Neuronal stem cell (in vitro differentiated cells): ENCODE data around the gene RBL2.

ENCODE experiments used
- DNase-seq: peaks from one replicate; pipeline ENCODE4 v3.0.0-alpha.2; 2013; ENCODE audit warnings: low spot score
- H2AFZ ChIP-seq: one replicate; pipeline ENCODE4 v1.6.1; 2013; ENCODE audit warnings: mild to moderate bottlenecking, low read length, inconsistent platforms
- H2AK5ac ChIP-seq: 2 replicates; pipeline ENCODE4 v1.6.1; 2013; ENCODE audit warnings: low read depth, mild to moderate bottlenecking, inconsistent platforms, low read length, moderate library complexity, mixed read lengths
- H2BK120ac ChIP-seq: 2 replicates; pipeline ENCODE4 v1.6.1; 2013; ENCODE audit warnings: low read depth, mild to moderate bottlenecking, inconsistent platforms, low read length, moderate library complexity, mixed read lengths
- H2BK12ac ChIP-seq: one replicate; pipeline ENCODE4 v1.6.1; 2013; ENCODE audit warnings: low read length, inconsistent platforms
- H2BK15ac ChIP-seq: 2 replicates; pipeline ENCODE4 v1.6.1; 2013; ENCODE audit warnings: mild to moderate bottlenecking, low read length, inconsistent platforms, mixed read lengths
- H2BK5ac ChIP-seq: one replicate; pipeline ENCODE4 v1.6.1; 2013; ENCODE audit warnings: inconsistent platforms, mild to moderate bottlenecking, low read length, moderate library complexity
- H3K14ac ChIP-seq: one replicate; pipeline ENCODE4 v1.6.1; 2013; ENCODE audit warnings: low read length, inconsistent platforms
- H3K18ac ChIP-seq: 2 replicates; pipeline ENCODE4 v1.6.1; 2013; ENCODE audit warnings: low read length, inconsistent platforms
- H3K23ac ChIP-seq: 2 replicates; pipeline ENCODE4 v1.6.1; 2013; ENCODE audit warnings: low read depth, mild to moderate bottlenecking, mixed read lengths, low read length, inconsistent platforms; ENCODE audit not compliant: poor library complexity
- H3K27ac ChIP-seq: replicated peaks from 3 replicates; pipeline ENCODE4 v1.5.1; 2013; ENCODE audit warnings: low read length, inconsistent platforms
- H3K27me3 ChIP-seq, 3 experiments: 2 replicates each; pipeline ENCODE4 v1.6.1; 2013; ENCODE audit warnings: low read length in 3 of 3, mild to moderate bottlenecking in 2 of 3, inconsistent platforms in 1 of 3, low read depth in 1 of 3, mixed read lengths in 1 of 3, moderate library complexity in 1 of 3; ENCODE audit not compliant: control insufficient read depth in 3 of 3, insufficient read depth in 3 of 3
- H3K36me3 ChIP-seq, 2 donors: replicated peaks in 1 of 2; 2 replicates each; pipeline ENCODE4 v1.6.1; 2013; ENCODE audit warnings: low read length in 2 of 2; ENCODE audit not compliant: control insufficient read depth in 2 of 2, insufficient read depth in 2 of 2
- H3K4ac ChIP-seq: 2 replicates; pipeline ENCODE4 v1.6.1; 2013; ENCODE audit warnings: inconsistent platforms, mild to moderate bottlenecking, low read length, moderate library complexity
- H3K4me1 ChIP-seq, 2 donors: 1 replicate in 1 of 2; 2 replicates in 1 of 2; pipeline ENCODE4 v1.6.1; 2013; ENCODE audit warnings: low read length in 2 of 2, low read depth in 1 of 2; ENCODE audit not compliant: control insufficient read depth in 2 of 2, insufficient read depth in 1 of 2
- H3K4me2 ChIP-seq: one replicate; pipeline ENCODE4 v1.6.1; 2013; ENCODE audit warnings: mild to moderate bottlenecking, low read length, inconsistent platforms; ENCODE audit not compliant: insufficient read depth, poor library complexity, severe bottlenecking
- H3K4me3 ChIP-seq, 2 donors: 2 replicates each; pipeline ENCODE4 v1.5.1; 2013; ENCODE audit warnings: low read length in 2 of 2, mild to moderate bottlenecking in 2 of 2, inconsistent platforms in 1 of 2, moderate library complexity in 1 of 2
- H3K79me1 ChIP-seq: one replicate; pipeline ENCODE4 v1.6.1; 2013; ENCODE audit warnings: low read depth, mild to moderate bottlenecking, inconsistent platforms, low read length, moderate library complexity
- H3K9ac ChIP-seq: one replicate; pipeline ENCODE4 v1.6.1; 2013; ENCODE audit warnings: mild to moderate bottlenecking, low read depth, low read length, inconsistent platforms; ENCODE audit not compliant: poor library complexity
- H3K9me3 ChIP-seq, 2 donors: replicated peaks in 1 of 2; 2 replicates each; pipeline versions ENCODE3 to v1.6.1; 2013; ENCODE audit warnings: low read length in 2 of 2, mild to moderate bottlenecking in 2 of 2, inconsistent platforms in 1 of 2, low read depth in 1 of 2, mixed read lengths in 1 of 2, moderate library complexity in 1 of 2; ENCODE audit not compliant: control insufficient read depth in 2 of 2, insufficient read depth in 1 of 2
- H4K8ac ChIP-seq: one replicate; pipeline ENCODE4 v1.6.1; 2013; ENCODE audit warnings: low read depth, mild to moderate bottlenecking, inconsistent platforms, low read length, moderate library complexity
- H4K91ac ChIP-seq: one replicate; pipeline ENCODE4 v1.6.1; 2013; ENCODE audit warnings: low read length, low read depth, mild to moderate bottlenecking, inconsistent platforms; ENCODE audit not compliant: poor library complexity
- WGBS, 2 donors: extraction: QIAGEN DNeasy Blood & Tissue Kit; methylation state at CpG; one replicate each; pipeline ENCODE4 v1.1.7; 2013; ENCODE audit warnings: missing lambda C conversion rate in 2 of 2, mixed read lengths in 1 of 2; ENCODE audit not compliant: insufficient read length in 2 of 2, insufficient replicate concordance in 1 of 2; ENCODE audit errors: extremely low coverage in 2 of 2; 5-methylcytosine and 5-hydroxymethylcytosine counted together

The RBL2 gene

GRCh38 chr16:53456625-53457024, 22.4 kb downstream of the RBL2 start:
- no peak for DNase-seq
- H4K91ac ChIP-seq, result no peak overlapping the region
- H3K9ac ChIP-seq, result no peak overlapping the region
- H3K4me2 ChIP-seq, result no peak overlapping the region
- H2BK15ac ChIP-seq, result no peak overlapping the region
- no CpG with 5 or more reads among the region's 2 CpGs for WGBS, 2 donors
- H3K36me3 ChIP-seq, result peaks cover 14 to 95% of the 10 kb centered on the region in 2 donors
- no peak overlapping the region for H4K8ac ChIP-seq
- H2BK5ac ChIP-seq, result no peak overlapping the region
- H2AFZ ChIP-seq, result no peak overlapping the region
- H3K4me3 ChIP-seq, result no peak overlapping the region
- H3K23ac ChIP-seq, result no peak overlapping the region
- no peak overlapping the region for H2AK5ac ChIP-seq
- H3K4me1 ChIP-seq, result peaks cover 0 to 2% of the 10 kb centered on the region in 2 donors
- H3K27ac ChIP-seq, result no peak overlapping the region
- H3K79me1 ChIP-seq, result no peaks in the 10 kb centered on the region
- no peak overlapping the region for H2BK12ac ChIP-seq
- H2BK120ac ChIP-seq, result no peak overlapping the region
- H3K9me3 ChIP-seq, result no peaks in the 10 kb centered on the region
- no peak overlapping the region for H3K4ac ChIP-seq
- no peak overlapping the region for H3K14ac ChIP-seq
- H3K18ac ChIP-seq, result no peak overlapping the region
- no peaks in the 10 kb centered on the region for H3K27me3 ChIP-seq

- no peaks in the 10 kb centered on the region for H3K27me3 ChIP-seq
- H2AK5ac ChIP-seq, result no peak overlapping the region
- no peak overlapping the region for H3K4me3 ChIP-seq
- no CpG with 5 or more reads among the region's 2 CpGs for WGBS, 2 donors
- no peak overlapping the region for H3K9ac ChIP-seq
- no peak overlapping the region for H3K4ac ChIP-seq
- H3K36me3 ChIP-seq, result peaks cover 13 to 96% of the 10 kb centered on the region in 2 donors
- H2BK5ac ChIP-seq, result no peak overlapping the region
- H3K18ac ChIP-seq, result no peak overlapping the region
- no peak overlapping the region for H3K27ac ChIP-seq
- H2AFZ ChIP-seq, result no peak overlapping the region
- H3K9me3 ChIP-seq, result no peaks in the 10 kb centered on the region
- no peak overlapping the region for H4K8ac ChIP-seq
- H4K91ac ChIP-seq, result no peak overlapping the region
- H3K14ac ChIP-seq, result no peak overlapping the region
- H3K4me1 ChIP-seq, result peaks cover 0 to 2% of the 10 kb centered on the region in 2 donors
- H3K79me1 ChIP-seq, result no peaks in the 10 kb centered on the region
- H2BK120ac ChIP-seq, result no peak overlapping the region
- H2BK12ac ChIP-seq, result no peak overlapping the region
- no peak overlapping the region for H2BK15ac ChIP-seq
- no peak for DNase-seq
- no peak overlapping the region for H3K23ac ChIP-seq
- no peak overlapping the region for H3K4me2 ChIP-seq
Observed at GRCh38 chr16:53457670-53458069, 23.4 kb downstream of the RBL2 start.

- H4K8ac ChIP-seq, result no peak overlapping the region
- no peak for DNase-seq
- no peak overlapping the region for H3K27ac ChIP-seq
- H3K14ac ChIP-seq, result no peak overlapping the region
- no peak overlapping the region for H2AFZ ChIP-seq
- no peak overlapping the region for H3K4me2 ChIP-seq
- H2BK5ac ChIP-seq, result no peak overlapping the region
- H3K27me3 ChIP-seq, result no peaks in the 10 kb centered on the region
- H3K4me3 ChIP-seq, result no peak overlapping the region
- H2BK120ac ChIP-seq, result no peak overlapping the region
- no peak overlapping the region for H3K4ac ChIP-seq
- peaks cover 0 to 2% of the 10 kb centered on the region in 2 donors for H3K4me1 ChIP-seq
- no peak overlapping the region for H4K91ac ChIP-seq
- H2BK12ac ChIP-seq, result no peak overlapping the region
- H3K9ac ChIP-seq, result no peak overlapping the region
- no peaks in the 10 kb centered on the region for H3K9me3 ChIP-seq
- no CpG with 5 or more reads among the region's 8 CpGs for WGBS, 2 donors
- H2AK5ac ChIP-seq, result no peak overlapping the region
- H3K18ac ChIP-seq, result no peak overlapping the region
- H3K79me1 ChIP-seq, result no peaks in the 10 kb centered on the region
- H3K23ac ChIP-seq, result no peak overlapping the region
- peaks cover 16 to 96% of the 10 kb centered on the region in 2 donors for H3K36me3 ChIP-seq
- no peak overlapping the region for H2BK15ac ChIP-seq
Observed at GRCh38 chr16:53458635-53459034, 24.4 kb downstream of the RBL2 start.

GRCh38 chr16:53465606-53466280, 31.5 kb downstream of the RBL2 start:
- Histone ChIP-seq H3K4me1 (peaks cover 0 to 3% of the 10 kb centered on the region in 2 donors), H4K91ac (no peak overlapping the region), H2BK15ac (no peak overlapping the region), H3K27me3 (no peaks in the 10 kb centered on the region), H3K36me3 (peaks cover 7 to 95% of the 10 kb centered on the region in 2 donors), H2AK5ac (no peak overlapping the region), H2BK120ac (no peak overlapping the region), H3K18ac (no peak overlapping the region), H2BK12ac (no peak overlapping the region), H3K27ac (no peak overlapping the region), H3K9ac (no peak overlapping the region), H3K4me2 (no peak overlapping the region), H3K9me3 (no peaks in the 10 kb centered on the region), H4K8ac (no peak overlapping the region), H3K14ac (no peak overlapping the region), H3K23ac (no peak overlapping the region), H3K79me1 (no peaks in the 10 kb centered on the region), H2AFZ (no peak overlapping the region), H3K4ac (no peak overlapping the region), H3K4me3 (no peak overlapping the region), H2BK5ac (no peak overlapping the region)
- DNase-seq, result no peak
- no CpG with 5 or more reads among the region's 6 CpGs for WGBS, 2 donors
